SK-N-SH treated with all-trans-retinoic acid at 6 μM for 48 hours (cell line): ENCODE results near the gene CDH9.

ENCODE experiments used
- ATAC-seq: fragments of 200-7000 bp; cut with Tn5 transposase; 3 replicates; pipeline ENCODE4 v1.9.1; 2020; ENCODE audit warnings: mild to moderate bottlenecking, moderate library complexity
- ARNTL ChIP-seq: fragments of 450-650 bp; formaldehyde crosslinking; IDR thresholded peaks from 2 replicates; pipeline ENCODE4 v1.5.0; 2020; ENCODE audit warnings: low read depth, mild to moderate bottlenecking, moderate library complexity, borderline replicate concordance
- BACH2 ChIP-seq: fragments of 250-450 bp; sonication (Bioruptor Pico); IDR thresholded peaks from 2 replicates; pipeline ENCODE4 v1.9.0; 2021; ENCODE audit warnings: mild to moderate bottlenecking, borderline replicate concordance
- ESRRG ChIP-seq: fragments of 250-450 bp; sonication (Bioruptor Pico); IDR thresholded peaks from 2 replicates; pipeline ENCODE4 v1.6.1; 2021; ENCODE audit warnings: mild to moderate bottlenecking
- GLIS3 ChIP-seq: fragments of 250-450 bp; sonication (Bioruptor Pico); IDR thresholded peaks from 2 replicates; pipeline ENCODE4 v1.5.0; 2020; ENCODE audit warnings: mild to moderate bottlenecking, moderate library complexity
- ISL1 ChIP-seq: fragments of 250-450 bp; sonication (Bioruptor Pico); IDR thresholded peaks from 2 replicates; pipeline ENCODE4 v2.1.2; 2022; ENCODE audit warnings: mild to moderate bottlenecking, moderate library complexity
- OSR1 ChIP-seq: fragments of 250-450 bp; sonication (Bioruptor Pico); IDR thresholded peaks from 2 replicates; pipeline ENCODE4 v1.8.0; 2022; ENCODE audit warnings: moderate library complexity, mild to moderate bottlenecking, inconsistent platforms
- RARB ChIP-seq: fragments of 250-450 bp; sonication (Bioruptor Pico); IDR thresholded peaks from 2 replicates; pipeline ENCODE4 v1.8.0; 2021; ENCODE audit warnings: mild to moderate bottlenecking, moderate library complexity
- SNAI2 ChIP-seq: fragments of 250-450 bp; sonication (Bioruptor Pico); IDR thresholded peaks from 2 replicates; pipeline ENCODE4 v1.5.0; 2020; ENCODE audit warnings: mild to moderate bottlenecking, moderate library complexity
- TCF4 ChIP-seq: fragments of 250-450 bp; sonication (Bioruptor Pico); IDR thresholded peaks from 2 replicates; pipeline ENCODE4 v1.8.0; 2021; ENCODE audit warnings: mild to moderate bottlenecking, moderate library complexity, borderline replicate concordance
- TOX ChIP-seq: fragments of 250-450 bp; sonication (Bioruptor Pico); IDR thresholded peaks from 2 replicates; pipeline ENCODE4 v1.8.0; 2021; ENCODE audit warnings: mild to moderate bottlenecking, moderate library complexity, borderline replicate concordance
- ZC3H10 ChIP-seq: fragments of 250-450 bp; sonication (Bioruptor Pico); IDR thresholded peaks from 2 replicates; pipeline ENCODE4 v1.5.1; 2021; ENCODE audit warnings: mild to moderate bottlenecking, moderate library complexity
- ZFP30 ChIP-seq: fragments of 450-650 bp; formaldehyde crosslinking; IDR thresholded peaks from 2 replicates; pipeline ENCODE4 v1.5.0; 2022; ENCODE audit warnings: mild to moderate bottlenecking, moderate library complexity
- ZNF565 ChIP-seq: fragments of 450-650 bp; formaldehyde crosslinking; conservative IDR thresholded peaks from 2 replicates; pipeline ENCODE4 v1.5.0; 2020; ENCODE audit warnings: low read depth, mild to moderate bottlenecking, moderate library complexity
- ZNF70 ChIP-seq: fragments of 450-650 bp; formaldehyde crosslinking; IDR thresholded peaks from 2 replicates; pipeline ENCODE4 v1.5.0; 2020; ENCODE audit warnings: mild to moderate bottlenecking, moderate library complexity
- TF ChIP-seq, protein P1 (sequence below): fragments of 250-450 bp; sonication (Bioruptor Pico); IDR thresholded peaks from 2 replicates; pipeline ENCODE4 v1.5.1; 2020; ENCODE audit warnings: low read depth, mild to moderate bottlenecking, moderate library complexity
- TF ChIP-seq, protein P2 (sequence below): fragments of 250-450 bp; sonication (Bioruptor Pico); IDR thresholded peaks from 2 replicates; pipeline ENCODE4 v1.5.1; 2021; ENCODE audit warnings: mild to moderate bottlenecking, moderate library complexity
- TF ChIP-seq, protein P3 (sequence below): fragments of 250-450 bp; sonication (Bioruptor Pico); IDR thresholded peaks from 2 replicates; pipeline ENCODE4 v1.5.0; 2020; ENCODE audit warnings: mild to moderate bottlenecking, moderate library complexity
- TF ChIP-seq, protein P4 (sequence below): fragments of 250-450 bp; sonication (Bioruptor Pico); IDR thresholded peaks from 2 replicates; pipeline ENCODE4 v1.8.0; 2020; ENCODE audit warnings: mild to moderate bottlenecking, moderate library complexity, borderline replicate concordance
- TF ChIP-seq, protein P5 (sequence below): fragments of 250-450 bp; sonication (Bioruptor Pico); IDR thresholded peaks from 2 replicates; pipeline ENCODE4 v1.8.0; 2021; ENCODE audit warnings: low read depth, mild to moderate bottlenecking, moderate library complexity, borderline replicate concordance

Gene CDH9

DNA sequence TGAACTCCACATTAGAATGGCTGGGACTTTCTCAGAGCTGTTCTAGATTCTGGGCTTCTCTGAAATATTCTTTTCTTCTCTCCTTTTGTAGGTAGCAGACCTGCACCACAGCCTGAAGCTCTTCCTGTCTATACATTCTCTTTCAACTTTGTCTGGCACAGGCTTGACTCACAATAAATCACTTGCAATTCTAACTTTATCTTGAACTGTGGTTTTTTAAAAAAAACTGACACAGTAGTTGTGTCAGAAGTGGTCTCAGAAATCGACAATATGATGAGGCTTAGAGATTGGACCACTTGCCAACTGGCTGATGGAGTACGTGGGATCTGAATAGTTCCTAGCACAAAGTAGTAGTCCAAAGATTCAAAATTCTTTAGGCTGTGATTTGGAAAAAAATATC is 24.1 kb upstream of the CDH9 start:
- TF ChIP-seq ZNF70 (no peak), ZNF565 (CRISPR knock-in tag) (no peak), ZC3H10 (CRISPR knock-in tag) (no peak), GLIS3 (CRISPR knock-in tag) (no peak), ARNTL (no peak), ZFP30 (CRISPR knock-in tag) (no peak), RARB (CRISPR knock-in tag) (no peak), SNAI2 (CRISPR knock-in tag) (no peak), OSR1 (CRISPR knock-in tag) (no peak)
- TF ChIP-seq, protein P1, sequence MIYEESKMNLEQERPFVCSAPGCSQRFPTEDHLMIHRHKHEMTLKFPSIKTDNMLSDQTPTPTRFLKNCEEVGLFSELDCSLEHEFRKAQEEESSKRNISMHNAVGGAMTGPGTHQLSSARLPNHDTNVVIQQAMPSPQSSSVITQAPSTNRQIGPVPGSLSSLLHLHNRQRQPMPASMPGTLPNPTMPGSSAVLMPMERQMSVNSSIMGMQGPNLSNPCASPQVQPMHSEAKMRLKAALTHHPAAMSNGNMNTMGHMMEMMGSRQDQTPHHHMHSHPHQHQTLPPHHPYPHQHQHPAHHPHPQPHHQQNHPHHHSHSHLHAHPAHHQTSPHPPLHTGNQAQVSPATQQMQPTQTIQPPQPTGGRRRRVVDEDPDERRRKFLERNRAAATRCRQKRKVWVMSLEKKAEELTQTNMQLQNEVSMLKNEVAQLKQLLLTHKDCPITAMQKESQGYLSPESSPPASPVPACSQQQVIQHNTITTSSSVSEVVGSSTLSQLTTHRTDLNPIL: no peak
- TF ChIP-seq, protein P2, sequence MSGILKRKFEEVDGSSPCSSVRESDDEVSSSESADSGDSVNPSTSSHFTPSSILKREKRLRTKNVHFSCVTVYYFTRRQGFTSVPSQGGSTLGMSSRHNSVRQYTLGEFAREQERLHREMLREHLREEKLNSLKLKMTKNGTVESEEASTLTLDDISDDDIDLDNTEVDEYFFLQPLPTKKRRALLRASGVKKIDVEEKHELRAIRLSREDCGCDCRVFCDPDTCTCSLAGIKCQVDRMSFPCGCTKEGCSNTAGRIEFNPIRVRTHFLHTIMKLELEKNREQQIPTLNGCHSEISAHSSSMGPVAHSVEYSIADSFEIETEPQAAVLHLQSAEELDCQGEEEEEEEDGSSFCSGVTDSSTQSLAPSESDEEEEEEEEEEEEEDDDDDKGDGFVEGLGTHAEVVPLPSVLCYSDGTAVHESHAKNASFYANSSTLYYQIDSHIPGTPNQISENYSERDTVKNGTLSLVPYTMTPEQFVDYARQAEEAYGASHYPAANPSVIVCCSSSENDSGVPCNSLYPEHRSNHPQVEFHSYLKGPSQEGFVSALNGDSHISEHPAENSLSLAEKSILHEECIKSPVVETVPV (CRISPR knock-in tag): no peak
- TF ChIP-seq, protein P3, sequence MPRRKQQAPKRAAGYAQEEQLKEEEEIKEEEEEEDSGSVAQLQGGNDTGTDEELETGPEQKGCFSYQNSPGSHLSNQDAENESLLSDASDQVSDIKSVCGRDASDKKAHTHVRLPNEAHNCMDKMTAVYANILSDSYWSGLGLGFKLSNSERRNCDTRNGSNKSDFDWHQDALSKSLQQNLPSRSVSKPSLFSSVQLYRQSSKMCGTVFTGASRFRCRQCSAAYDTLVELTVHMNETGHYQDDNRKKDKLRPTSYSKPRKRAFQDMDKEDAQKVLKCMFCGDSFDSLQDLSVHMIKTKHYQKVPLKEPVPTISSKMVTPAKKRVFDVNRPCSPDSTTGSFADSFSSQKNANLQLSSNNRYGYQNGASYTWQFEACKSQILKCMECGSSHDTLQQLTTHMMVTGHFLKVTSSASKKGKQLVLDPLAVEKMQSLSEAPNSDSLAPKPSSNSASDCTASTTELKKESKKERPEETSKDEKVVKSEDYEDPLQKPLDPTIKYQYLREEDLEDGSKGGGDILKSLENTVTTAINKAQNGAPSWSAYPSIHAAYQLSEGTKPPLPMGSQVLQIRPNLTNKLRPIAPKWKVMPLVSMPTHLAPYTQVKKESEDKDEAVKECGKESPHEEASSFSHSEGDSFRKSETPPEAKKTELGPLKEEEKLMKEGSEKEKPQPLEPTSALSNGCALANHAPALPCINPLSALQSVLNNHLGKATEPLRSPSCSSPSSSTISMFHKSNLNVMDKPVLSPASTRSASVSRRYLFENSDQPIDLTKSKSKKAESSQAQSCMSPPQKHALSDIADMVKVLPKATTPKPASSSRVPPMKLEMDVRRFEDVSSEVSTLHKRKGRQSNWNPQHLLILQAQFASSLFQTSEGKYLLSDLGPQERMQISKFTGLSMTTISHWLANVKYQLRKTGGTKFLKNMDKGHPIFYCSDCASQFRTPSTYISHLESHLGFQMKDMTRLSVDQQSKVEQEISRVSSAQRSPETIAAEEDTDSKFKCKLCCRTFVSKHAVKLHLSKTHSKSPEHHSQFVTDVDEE (CRISPR knock-in tag): no peak
- TF ChIP-seq, protein P4, sequence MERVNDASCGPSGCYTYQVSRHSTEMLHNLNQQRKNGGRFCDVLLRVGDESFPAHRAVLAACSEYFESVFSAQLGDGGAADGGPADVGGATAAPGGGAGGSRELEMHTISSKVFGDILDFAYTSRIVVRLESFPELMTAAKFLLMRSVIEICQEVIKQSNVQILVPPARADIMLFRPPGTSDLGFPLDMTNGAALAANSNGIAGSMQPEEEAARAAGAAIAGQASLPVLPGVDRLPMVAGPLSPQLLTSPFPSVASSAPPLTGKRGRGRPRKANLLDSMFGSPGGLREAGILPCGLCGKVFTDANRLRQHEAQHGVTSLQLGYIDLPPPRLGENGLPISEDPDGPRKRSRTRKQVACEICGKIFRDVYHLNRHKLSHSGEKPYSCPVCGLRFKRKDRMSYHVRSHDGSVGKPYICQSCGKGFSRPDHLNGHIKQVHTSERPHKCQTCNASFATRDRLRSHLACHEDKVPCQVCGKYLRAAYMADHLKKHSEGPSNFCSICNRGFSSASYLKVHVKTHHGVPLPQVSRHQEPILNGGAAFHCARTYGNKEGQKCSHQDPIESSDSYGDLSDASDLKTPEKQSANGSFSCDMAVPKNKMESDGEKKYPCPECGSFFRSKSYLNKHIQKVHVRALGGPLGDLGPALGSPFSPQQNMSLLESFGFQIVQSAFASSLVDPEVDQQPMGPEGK (CRISPR knock-in tag): no peak
- ATAC-seq: no peak

DNA sequence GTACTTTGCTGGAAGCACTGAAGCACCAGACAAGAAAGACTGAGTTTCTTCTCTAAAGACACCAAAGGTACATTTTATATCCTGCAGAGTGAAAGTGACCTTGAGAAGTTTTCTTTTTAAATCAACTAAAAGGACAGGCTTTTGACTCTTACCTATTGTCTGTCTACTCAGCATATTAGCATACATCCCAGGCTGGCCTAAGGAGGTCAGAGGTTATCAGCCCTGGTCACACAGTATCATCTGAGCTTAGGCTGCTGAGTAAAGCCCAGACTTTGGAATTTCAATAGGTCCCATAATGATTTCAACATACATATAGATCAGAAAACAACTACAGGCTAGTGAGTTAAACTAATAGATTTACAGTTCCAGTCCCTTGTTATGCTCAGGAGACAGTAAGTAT is 10.1 kb upstream of the CDH9 start:
- ATAC-seq: no peak
- no peak for TF ChIP-seq SNAI2 (CRISPR knock-in tag)
- TF ChIP-seq ZFP30 (CRISPR knock-in tag): no peak
- TF ChIP-seq OSR1 (CRISPR knock-in tag): no peak
- TF ChIP-seq ISL1 (CRISPR knock-in tag): no peak
- no peak for TF ChIP-seq TOX (CRISPR knock-in tag)
- TF ChIP-seq, protein P2 (CRISPR knock-in tag): no peak
- TF ChIP-seq GLIS3 (CRISPR knock-in tag): no peak
- no peak for TF ChIP-seq BACH2 (CRISPR knock-in tag)
- no peak for TF ChIP-seq RARB (CRISPR knock-in tag)
- no peak for TF ChIP-seq ARNTL
- no peak for TF ChIP-seq TCF4

DNA sequence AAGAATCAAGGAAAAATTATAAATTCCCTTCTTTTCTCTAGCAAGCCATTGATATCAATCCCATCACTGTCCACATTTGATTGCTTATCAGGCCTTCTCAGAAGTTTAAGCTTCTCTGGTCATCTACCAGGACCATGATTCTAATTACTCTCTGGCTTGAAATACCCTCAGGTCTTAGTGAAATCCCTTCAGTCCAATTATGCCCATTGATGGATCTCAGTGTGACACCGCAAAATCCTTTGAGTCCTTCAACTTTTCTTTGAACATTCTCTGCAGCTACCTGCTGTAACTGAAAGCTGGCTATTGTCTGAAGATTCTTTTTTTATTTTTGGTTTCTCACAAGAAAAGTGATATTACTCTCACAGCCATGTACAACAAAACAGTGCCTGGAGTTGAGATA is 3.0 kb upstream of the CDH9 start:
- TF ChIP-seq, protein P3 (CRISPR knock-in tag): no peak
- TF ChIP-seq, protein P5, sequence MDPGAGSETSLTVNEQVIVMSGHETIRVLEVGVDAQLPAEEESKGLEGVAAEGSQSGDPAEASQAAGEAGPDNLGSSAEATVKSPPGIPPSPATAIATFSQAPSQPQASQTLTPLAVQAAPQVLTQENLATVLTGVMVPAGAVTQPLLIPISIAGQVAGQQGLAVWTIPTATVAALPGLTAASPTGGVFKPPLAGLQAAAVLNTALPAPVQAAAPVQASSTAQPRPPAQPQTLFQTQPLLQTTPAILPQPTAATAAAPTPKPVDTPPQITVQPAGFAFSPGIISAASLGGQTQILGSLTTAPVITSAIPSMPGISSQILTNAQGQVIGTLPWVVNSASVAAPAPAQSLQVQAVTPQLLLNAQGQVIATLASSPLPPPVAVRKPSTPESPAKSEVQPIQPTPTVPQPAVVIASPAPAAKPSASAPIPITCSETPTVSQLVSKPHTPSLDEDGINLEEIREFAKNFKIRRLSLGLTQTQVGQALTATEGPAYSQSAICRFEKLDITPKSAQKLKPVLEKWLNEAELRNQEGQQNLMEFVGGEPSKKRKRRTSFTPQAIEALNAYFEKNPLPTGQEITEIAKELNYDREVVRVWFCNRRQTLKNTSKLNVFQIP (CRISPR knock-in tag): no peak
- TF ChIP-seq ESRRG (CRISPR knock-in tag) (no peak), ARNTL (no peak), TOX (CRISPR knock-in tag) (no peak), GLIS3 (CRISPR knock-in tag) (no peak), BACH2 (CRISPR knock-in tag) (no peak), RARB (CRISPR knock-in tag) (no peak), OSR1 (CRISPR knock-in tag) (no peak)
- TF ChIP-seq, protein P4 (CRISPR knock-in tag): no peak
- TF ChIP-seq, protein P2 (CRISPR knock-in tag): no peak
- no peak for ATAC-seq
